GM18520 (cell line): Measurements from ENCODE around the gene PXK.
"Not testable (repeated sequence)": the region's sequence is repeated elsewhere in the genome, so short reads cannot be mapped to it uniquely, and the experiment has no call there.

ENCODE experiments used
- ATAC-seq: cut with Tn5 transposase; IDR thresholded peaks from one replicate; pipeline ENCODE4 v1.9.1; 2021; ENCODE audit not compliant: unreplicated experiment

Gene PXK

GRCh38 chr3:58323529-58324390, 8.9 kb upstream of the PXK start:
- ATAC-seq = no peak

- ATAC-seq = no peak
Measured at GRCh38 chr3:58324391-58325390, 8.0 kb upstream of the PXK start.

GRCh38 chr3:58325525-58325992, 7.1 kb upstream of the PXK start:
- ATAC-seq = no peak

GRCh38 chr3:58326267-58326900, 6.3 kb upstream of the PXK start:
- no peak for ATAC-seq

- no peak for ATAC-seq
Measured at GRCh38 chr3:58329150-58329921, 3.4 kb upstream of the PXK start.

- no peak for ATAC-seq
Measured at GRCh38 chr3:58329922-58330413, 2.7 kb upstream of the PXK start.

GRCh38 chr3:58331593-58332152, 1.0 kb upstream of the PXK start:
- ATAC-seq = no peak

- no peak for ATAC-seq
Measured at GRCh38 chr3:58333206-58334012, 717 bp downstream of the PXK start.

GRCh38 chr3:58334013-58334321, 1.3 kb downstream of the PXK start:
- ATAC-seq = no peak

GRCh38 chr3:58334506-58334884, 1.8 kb downstream of the PXK start:
- ATAC-seq = no peak

- ATAC-seq = no peak
Measured at GRCh38 chr3:58335652-58335947, 2.9 kb downstream of the PXK start.

GRCh38 chr3:58336135-58336882, 3.6 kb downstream of the PXK start:
- no peak for ATAC-seq

- no peak for ATAC-seq
Measured at GRCh38 chr3:58337190-58337589, 4.5 kb downstream of the PXK start.

- ATAC-seq = not testable (repeated sequence)
Measured at GRCh38 chr3:58339146-58339545, 6.5 kb downstream of the PXK start.

- no peak for ATAC-seq
Measured at GRCh38 chr3:58340594-58341244, 8.0 kb downstream of the PXK start.

GRCh38 chr3:58341376-58341775, 8.7 kb downstream of the PXK start:
- no peak for ATAC-seq

- ATAC-seq = no peak
Measured at GRCh38 chr3:58342676-58343075, 10.0 kb downstream of the PXK start.

- no peak for ATAC-seq
Measured at GRCh38 chr3:58345457-58345856, 12.8 kb downstream of the PXK start.
